ENCODE results near the gene CFAP61.

CFAP61 gene

DNA sequence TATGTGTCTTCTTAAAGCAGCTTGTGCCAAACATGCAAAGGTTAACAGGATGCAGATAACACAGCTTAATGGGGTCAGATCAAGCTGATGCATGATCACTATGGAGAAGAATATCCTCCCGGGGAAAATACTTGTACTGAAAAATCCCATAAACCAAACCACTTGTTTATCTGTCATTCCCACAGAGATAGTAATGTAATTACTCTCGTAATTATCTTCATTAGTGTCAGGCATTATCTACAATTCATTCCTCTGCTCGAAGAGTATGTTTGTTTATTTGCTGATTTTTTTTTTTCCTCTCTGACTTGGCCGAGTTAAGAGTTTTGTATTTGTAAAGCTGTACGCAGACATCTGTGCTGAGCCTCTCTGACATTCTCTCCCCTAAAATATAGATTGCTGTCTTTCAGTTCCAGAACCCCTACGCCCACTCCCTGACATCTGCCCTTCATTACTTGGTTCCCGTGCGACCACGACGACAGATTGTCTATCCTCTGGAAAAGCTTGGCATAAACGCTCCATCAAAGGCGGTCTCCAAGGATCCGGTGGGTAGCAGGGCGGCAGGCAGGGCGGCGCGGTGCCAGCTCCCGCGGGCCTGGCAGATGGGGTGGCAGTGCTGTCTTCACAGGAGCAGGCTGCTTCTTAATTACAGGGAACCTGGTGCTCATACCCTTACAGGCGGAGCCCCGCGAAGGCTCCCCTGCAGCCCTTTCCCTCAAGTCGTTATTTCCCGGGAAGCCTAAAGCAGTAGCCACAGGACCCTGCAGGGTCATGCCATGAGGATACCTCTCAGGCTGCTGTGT is 147.2 kb downstream of the CFAP61 start:
- H3K9ac ChIP-seq (ENCODE audit: low read length) = no peak overlapping the region
- H3K27ac ChIP-seq (ENCODE audit: low read depth, low read length) = no peak overlapping the region
- H3K27me3 ChIP-seq (ENCODE audit: control insufficient read depth, insufficient read depth, low read length) = no peaks in the 10 kb centered on the region
- H3K36me3 ChIP-seq (ENCODE audit: control insufficient read depth, insufficient read depth, low read length) = no peaks in the 10 kb centered on the region
- H3K4me1 ChIP-seq (ENCODE audit: control insufficient read depth, insufficient read depth, low read length) = no peaks in the 10 kb centered on the region
- H3K4me3 ChIP-seq (ENCODE audit: low read length) = no peak overlapping the region

DNA sequence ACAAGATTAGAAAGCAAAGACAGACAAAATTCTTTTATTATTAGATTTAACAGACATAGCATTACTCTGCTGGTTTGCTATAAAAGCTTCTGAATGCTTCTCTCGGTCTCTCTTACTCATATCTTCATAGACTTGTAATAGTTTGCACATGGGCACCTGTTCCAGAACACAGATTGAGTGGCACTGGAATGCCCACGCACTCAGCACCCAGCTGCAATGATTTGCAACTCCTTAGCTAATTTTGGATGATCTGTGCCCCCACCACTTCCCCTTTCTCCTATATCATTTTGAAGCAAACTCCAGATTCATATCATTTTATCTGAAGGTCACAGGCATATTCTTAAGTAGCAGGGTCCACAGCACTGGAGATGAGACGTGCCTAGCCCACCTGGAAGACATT is 148.8 kb downstream of the CFAP61 start:
- H3K9ac ChIP-seq (ENCODE audit: low read length) = no peak overlapping the region
- no peak overlapping the region for H3K4me3 ChIP-seq (ENCODE audit: low read length)
- no peak overlapping the region for H3K27ac ChIP-seq (ENCODE audit: low read depth, low read length)
- H3K36me3 ChIP-seq (ENCODE audit: control insufficient read depth, insufficient read depth, low read length) = no peaks in the 10 kb centered on the region
- no peaks in the 10 kb centered on the region for H3K4me1 ChIP-seq (ENCODE audit: control insufficient read depth, insufficient read depth, low read length)
- no peaks in the 10 kb centered on the region for H3K27me3 ChIP-seq (ENCODE audit: control insufficient read depth, insufficient read depth, low read length)

DNA sequence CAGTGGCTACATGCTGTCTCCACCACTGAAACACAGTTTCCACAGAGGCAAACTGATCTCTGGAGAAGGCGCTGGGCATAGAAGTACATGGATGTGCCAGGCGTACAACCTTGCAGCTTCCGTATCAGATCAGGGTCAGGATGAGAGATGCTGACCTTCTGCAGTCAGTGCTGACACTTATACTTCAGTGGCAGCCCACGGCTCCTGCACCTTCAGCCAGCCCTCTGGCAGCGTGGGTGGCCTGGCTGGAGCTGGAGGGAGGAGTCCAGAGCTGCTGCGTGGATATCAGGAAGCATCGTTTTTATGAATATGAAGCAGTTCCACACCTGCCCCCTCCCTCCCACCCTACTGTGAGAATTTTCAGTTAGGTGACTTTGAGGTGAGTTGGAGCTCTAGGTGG is 149.3 kb downstream of the CFAP61 start:
- Histone ChIP-seq H3K27me3 (ENCODE audit: control insufficient read depth, insufficient read depth, low read length) (no peaks in the 10 kb centered on the region), H3K9ac (ENCODE audit: low read length) (no peak overlapping the region), H3K4me3 (ENCODE audit: low read length) (no peak overlapping the region), H3K4me1 (ENCODE audit: control insufficient read depth, insufficient read depth, low read length) (no peaks in the 10 kb centered on the region), H3K36me3 (ENCODE audit: control insufficient read depth, insufficient read depth, low read length) (no peaks in the 10 kb centered on the region), H3K27ac (ENCODE audit: low read depth, low read length) (no peak overlapping the region)

DNA sequence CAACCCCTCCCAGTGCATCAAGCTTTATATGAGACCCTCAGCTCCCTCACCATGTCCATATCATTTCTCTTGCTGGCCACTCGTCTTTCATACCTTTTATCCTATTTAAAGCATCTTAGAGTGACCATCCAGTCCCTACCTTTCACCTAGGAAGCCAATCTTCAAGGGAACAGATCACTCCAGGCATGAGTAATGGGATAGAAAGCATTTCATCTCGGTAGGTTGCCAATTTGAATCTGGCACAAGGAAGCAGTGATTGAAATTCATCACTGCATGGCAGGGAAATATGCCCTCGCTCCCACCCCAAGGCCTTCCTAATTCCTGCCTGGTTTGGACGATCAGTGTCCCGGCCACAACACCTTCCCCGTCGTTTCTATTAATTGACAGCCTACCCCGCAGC is 150.4 kb downstream of the CFAP61 start:
- Histone ChIP-seq H3K27ac (ENCODE audit: low read depth, low read length) (no peak overlapping the region), H3K4me1 (ENCODE audit: control insufficient read depth, insufficient read depth, low read length) (no peaks in the 10 kb centered on the region), H3K4me3 (ENCODE audit: low read length) (no peak overlapping the region), H3K36me3 (ENCODE audit: control insufficient read depth, insufficient read depth, low read length) (no peaks in the 10 kb centered on the region), H3K27me3 (ENCODE audit: control insufficient read depth, insufficient read depth, low read length) (no peaks in the 10 kb centered on the region), H3K9ac (ENCODE audit: low read length) (no peak overlapping the region)

DNA sequence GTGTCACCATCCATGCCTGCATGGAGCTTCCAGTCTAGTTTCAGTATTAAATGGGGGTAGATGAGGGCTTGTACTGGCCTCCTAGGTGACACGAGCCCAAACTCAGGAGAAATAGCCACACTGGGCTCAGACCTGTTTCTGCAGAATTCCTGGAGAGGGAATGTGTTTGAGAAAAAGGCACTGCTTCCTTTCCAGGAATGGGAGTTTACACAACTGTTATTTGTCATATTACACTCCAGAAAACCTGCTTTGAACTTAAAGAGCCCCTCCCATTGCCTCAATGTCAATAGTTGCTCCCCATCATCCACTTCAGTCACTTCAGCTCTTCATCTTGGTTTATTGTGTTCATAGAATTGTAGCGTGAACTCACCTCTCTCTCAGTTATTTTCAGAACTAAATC is 151.5 kb downstream of the CFAP61 start:
- no peaks in the 10 kb centered on the region for H3K4me1 ChIP-seq (ENCODE audit: control insufficient read depth, insufficient read depth, low read length)
- H3K36me3 ChIP-seq (ENCODE audit: control insufficient read depth, insufficient read depth, low read length) = no peaks in the 10 kb centered on the region
- no peaks in the 10 kb centered on the region for H3K27me3 ChIP-seq (ENCODE audit: control insufficient read depth, insufficient read depth, low read length)
- H3K4me3 ChIP-seq (ENCODE audit: low read length) = no peak overlapping the region
- H3K9ac ChIP-seq (ENCODE audit: low read length) = no peak overlapping the region
- no peak overlapping the region for H3K27ac ChIP-seq (ENCODE audit: low read depth, low read length)

DNA sequence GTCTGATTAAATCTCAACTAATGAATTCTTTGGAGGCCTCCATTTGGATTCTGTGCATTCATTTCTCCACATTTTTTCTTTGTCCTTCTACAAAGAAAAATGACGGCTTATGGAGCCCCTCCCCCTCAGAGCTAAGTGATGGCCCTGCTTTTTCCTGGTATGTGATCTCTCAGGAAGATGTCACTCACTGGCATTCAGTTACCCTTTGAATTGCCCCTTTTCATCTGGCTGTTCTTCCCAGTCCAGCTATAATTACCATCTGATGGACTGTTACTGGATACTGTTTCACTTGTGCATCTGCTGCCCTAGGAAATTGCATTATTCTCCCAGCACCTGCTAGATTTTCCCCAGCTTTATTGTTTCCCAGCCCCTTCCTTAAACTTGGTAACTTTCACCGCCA is 151.9 kb downstream of the CFAP61 start:
- no peak overlapping the region for H3K27ac ChIP-seq (ENCODE audit: low read depth, low read length)
- no peak overlapping the region for H3K4me3 ChIP-seq (ENCODE audit: low read length)
- no peaks in the 10 kb centered on the region for H3K36me3 ChIP-seq (ENCODE audit: control insufficient read depth, insufficient read depth, low read length)
- H3K9ac ChIP-seq (ENCODE audit: low read length) = no peak overlapping the region
- no peaks in the 10 kb centered on the region for H3K27me3 ChIP-seq (ENCODE audit: control insufficient read depth, insufficient read depth, low read length)
- H3K4me1 ChIP-seq (ENCODE audit: control insufficient read depth, insufficient read depth, low read length) = no peaks in the 10 kb centered on the region

DNA sequence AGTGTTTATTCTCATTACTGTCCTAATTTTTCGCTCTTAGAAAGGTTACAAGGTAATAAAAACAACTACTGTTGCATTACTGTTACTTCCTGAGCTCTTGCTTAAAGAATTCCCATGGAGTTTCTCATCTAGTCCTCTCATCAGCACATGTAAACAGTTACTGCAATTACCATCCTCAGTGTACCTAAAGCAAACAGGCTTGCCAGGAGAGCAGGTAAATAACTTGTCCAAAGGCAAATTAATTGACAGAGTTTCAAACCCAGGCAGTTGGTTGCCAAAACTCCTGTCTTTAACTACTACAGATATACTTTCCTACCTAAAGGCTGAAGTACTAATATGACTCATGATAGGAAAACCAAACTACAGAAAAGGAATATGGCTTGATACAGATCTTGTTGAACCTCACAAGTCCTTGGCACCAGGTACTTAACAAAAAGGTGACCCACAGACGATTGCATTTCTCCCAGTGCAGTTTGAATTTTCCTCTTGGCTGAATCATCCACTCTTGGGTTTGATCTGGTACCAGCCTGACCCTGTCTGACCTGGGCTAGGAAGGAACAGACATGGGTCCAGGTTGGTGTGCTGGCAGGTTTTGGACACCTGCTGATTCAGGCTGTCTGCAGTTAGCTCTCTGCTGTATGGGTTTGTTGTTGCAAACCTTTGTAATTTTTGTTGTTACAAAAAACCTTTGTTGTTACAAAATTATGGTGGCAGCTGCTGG is 153.0 kb downstream of the CFAP61 start:
- Histone ChIP-seq H3K9ac (ENCODE audit: low read length) (no peak overlapping the region), H3K27me3 (ENCODE audit: control insufficient read depth, insufficient read depth, low read length) (no peaks in the 10 kb centered on the region), H3K27ac (ENCODE audit: low read depth, low read length) (no peak overlapping the region)

DNA sequence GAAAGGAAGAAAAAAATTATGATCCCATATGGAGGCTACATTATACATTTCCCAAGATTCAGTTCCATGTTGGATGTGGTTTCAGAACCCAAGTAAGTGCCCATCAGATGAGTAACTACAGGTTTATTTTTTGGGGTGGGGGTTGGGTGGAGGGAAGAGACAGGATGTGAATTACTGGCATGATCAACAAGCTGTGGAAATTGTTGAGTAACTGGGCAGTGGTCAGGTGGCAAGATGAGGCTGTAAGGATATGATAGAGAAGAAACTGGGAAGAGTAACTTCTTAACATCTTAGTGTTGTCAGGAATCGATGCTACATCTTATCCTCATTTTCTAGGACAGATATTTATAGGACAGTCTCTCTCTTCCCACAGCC is 153.5 kb downstream of the CFAP61 start:
- Histone ChIP-seq H3K27me3 (ENCODE audit: control insufficient read depth, insufficient read depth, low read length) (no peaks in the 10 kb centered on the region), H3K36me3 (ENCODE audit: control insufficient read depth, insufficient read depth, low read length) (no peaks in the 10 kb centered on the region), H3K4me3 (ENCODE audit: low read length) (no peak overlapping the region), H3K9ac (ENCODE audit: low read length) (no peak overlapping the region), H3K27ac (ENCODE audit: low read depth, low read length) (no peak overlapping the region), H3K4me1 (ENCODE audit: control insufficient read depth, insufficient read depth, low read length) (no peaks in the 10 kb centered on the region)

More for the DNA sequence above, 153.0 kb downstream of the CFAP61 start:
- Histone ChIP-seq H3K4me1 (ENCODE audit: control insufficient read depth, insufficient read depth, low read length) (no peaks in the 10 kb centered on the region), H3K36me3 (ENCODE audit: control insufficient read depth, insufficient read depth, low read length) (no peaks in the 10 kb centered on the region), H3K4me3 (ENCODE audit: low read length) (no peak overlapping the region)

DNA sequence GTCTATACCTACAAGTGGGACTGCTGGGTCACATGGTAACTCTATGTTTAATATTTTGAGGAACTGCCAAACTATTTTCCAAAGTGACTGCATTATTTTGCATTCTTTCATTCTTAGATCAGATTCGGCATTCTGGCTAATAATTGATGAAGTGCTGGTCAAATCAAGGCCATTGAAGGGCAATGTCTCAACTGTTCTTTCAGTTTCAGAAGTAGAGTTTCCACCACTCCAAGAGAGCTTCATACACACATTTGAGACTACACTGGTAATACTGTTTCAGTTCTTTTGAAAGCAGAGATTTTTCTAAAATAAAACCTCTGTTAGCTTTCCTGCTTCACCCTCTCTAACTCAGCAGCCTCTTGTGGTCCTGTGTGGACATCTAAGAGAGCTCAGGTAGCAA is 154.5 kb downstream of the CFAP61 start:
- Histone ChIP-seq H3K9ac (ENCODE audit: low read length) (no peak overlapping the region), H3K36me3 (ENCODE audit: control insufficient read depth, insufficient read depth, low read length) (no peaks in the 10 kb centered on the region), H3K27ac (ENCODE audit: low read depth, low read length) (no peak overlapping the region), H3K4me1 (ENCODE audit: control insufficient read depth, insufficient read depth, low read length) (no peaks in the 10 kb centered on the region), H3K4me3 (ENCODE audit: low read length) (no peak overlapping the region), H3K27me3 (ENCODE audit: control insufficient read depth, insufficient read depth, low read length) (no peaks in the 10 kb centered on the region)

DNA sequence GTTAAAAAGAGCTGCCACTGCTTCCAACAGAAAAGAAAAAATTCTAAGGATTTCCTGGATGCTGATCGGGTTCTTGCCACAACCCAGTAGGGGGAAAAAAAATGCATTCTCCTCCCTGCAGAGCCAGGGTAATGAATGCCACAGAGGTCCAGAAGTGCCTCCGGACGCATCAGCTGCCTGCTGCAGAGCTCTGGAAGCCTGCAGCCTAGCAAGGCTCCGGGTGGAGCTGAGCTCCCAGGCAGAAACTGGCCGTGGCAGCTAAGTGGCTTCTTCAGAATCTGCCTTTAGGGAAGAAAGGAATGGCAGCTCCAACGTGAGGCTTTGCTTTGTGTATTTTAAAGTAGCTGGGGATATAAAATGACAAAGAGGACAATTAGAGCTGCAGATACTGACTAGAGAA is 155.0 kb downstream of the CFAP61 start:
- no peaks in the 10 kb centered on the region for H3K27me3 ChIP-seq (ENCODE audit: control insufficient read depth, insufficient read depth, low read length)

DNA sequence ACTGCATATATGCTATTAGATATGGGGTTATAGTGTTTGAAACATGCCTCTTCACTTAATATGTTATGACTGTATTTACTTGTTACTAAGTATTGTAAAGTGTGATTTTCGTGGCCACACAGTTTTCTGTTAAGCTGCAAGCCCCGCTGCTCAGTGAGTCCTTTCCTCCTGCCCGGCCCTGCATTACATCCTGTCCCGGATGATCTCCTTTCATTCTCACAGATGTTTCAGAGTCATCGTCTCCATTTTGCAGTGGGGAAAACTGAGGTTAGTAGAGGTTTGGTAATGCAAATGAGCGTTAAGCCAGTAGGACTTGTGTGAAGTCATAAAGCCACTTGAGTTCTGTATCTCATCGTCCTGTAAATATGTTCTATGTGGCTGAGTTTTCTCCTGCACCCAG is 155.5 kb downstream of the CFAP61 start:
- Histone ChIP-seq H3K27me3 (ENCODE audit: control insufficient read depth, insufficient read depth, low read length) (no peaks in the 10 kb centered on the region), H3K4me1 (ENCODE audit: control insufficient read depth, insufficient read depth, low read length) (no peaks in the 10 kb centered on the region), H3K36me3 (ENCODE audit: control insufficient read depth, insufficient read depth, low read length) (no peaks in the 10 kb centered on the region), H3K27ac (ENCODE audit: low read depth, low read length) (no peak overlapping the region), H3K4me3 (ENCODE audit: low read length) (no peak overlapping the region), H3K9ac (ENCODE audit: low read length) (no peak overlapping the region)

More for the DNA sequence above, 155.0 kb downstream of the CFAP61 start:
- no peak overlapping the region for H3K9ac ChIP-seq (ENCODE audit: low read length)
- H3K36me3 ChIP-seq (ENCODE audit: control insufficient read depth, insufficient read depth, low read length) = no peaks in the 10 kb centered on the region
- no peak overlapping the region for H3K27ac ChIP-seq (ENCODE audit: low read depth, low read length)
- no peaks in the 10 kb centered on the region for H3K4me1 ChIP-seq (ENCODE audit: control insufficient read depth, insufficient read depth, low read length)
- no peak overlapping the region for H3K4me3 ChIP-seq (ENCODE audit: low read length)

DNA sequence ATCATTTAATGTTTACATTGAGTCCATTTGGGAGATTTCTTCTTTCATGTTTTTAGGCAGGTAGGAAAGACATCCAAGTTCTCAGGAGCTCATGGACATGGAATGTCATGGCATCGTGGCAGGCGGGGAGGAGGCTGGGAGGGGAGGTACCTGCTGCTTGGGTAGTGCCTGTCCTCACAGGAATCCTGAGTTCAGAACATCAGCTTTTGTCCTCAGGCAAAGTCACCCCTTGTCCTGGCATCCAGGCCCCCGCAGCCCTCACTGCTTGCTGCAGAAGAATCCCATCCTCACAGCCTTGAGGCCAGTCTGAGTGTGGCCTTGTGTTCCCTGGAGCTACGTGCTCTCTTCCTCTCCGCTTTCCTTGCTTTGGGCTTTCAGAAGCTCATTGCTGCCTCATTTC is 157.4 kb downstream of the CFAP61 start:
- no peaks in the 10 kb centered on the region for H3K4me1 ChIP-seq (ENCODE audit: control insufficient read depth, insufficient read depth, low read length)
- H3K27ac ChIP-seq (ENCODE audit: low read depth, low read length) = no peak overlapping the region
- H3K4me3 ChIP-seq (ENCODE audit: low read length) = no peak overlapping the region
- H3K36me3 ChIP-seq (ENCODE audit: control insufficient read depth, insufficient read depth, low read length) = no peaks in the 10 kb centered on the region
- H3K9ac ChIP-seq (ENCODE audit: low read length) = no peak overlapping the region
- H3K27me3 ChIP-seq (ENCODE audit: control insufficient read depth, insufficient read depth, low read length) = no peaks in the 10 kb centered on the region

DNA sequence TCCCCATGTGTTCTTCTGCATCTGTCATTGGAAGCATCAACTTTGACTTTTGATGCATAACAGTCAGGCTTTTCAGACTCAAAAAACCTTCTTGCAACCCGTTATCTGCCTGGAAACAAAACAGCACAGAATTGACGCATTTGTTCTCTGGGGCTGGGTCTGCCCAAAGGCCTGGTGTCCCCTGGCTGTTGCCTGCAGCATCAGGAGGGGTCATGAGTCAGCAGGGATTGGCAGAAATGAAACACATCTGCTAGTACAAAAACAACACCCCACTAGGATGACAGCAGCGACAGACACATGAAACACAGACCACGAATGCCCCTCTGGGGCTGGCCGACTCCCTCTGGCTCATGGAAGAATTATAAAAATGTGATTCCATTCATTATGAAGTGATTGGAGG is 158.0 kb downstream of the CFAP61 start:
- no peaks in the 10 kb centered on the region for H3K4me1 ChIP-seq (ENCODE audit: control insufficient read depth, insufficient read depth, low read length)
- no peak overlapping the region for H3K4me3 ChIP-seq (ENCODE audit: low read length)
- H3K27ac ChIP-seq (ENCODE audit: low read depth, low read length) = no peak overlapping the region
- no peak overlapping the region for H3K9ac ChIP-seq (ENCODE audit: low read length)
- no peaks in the 10 kb centered on the region for H3K36me3 ChIP-seq (ENCODE audit: control insufficient read depth, insufficient read depth, low read length)
- H3K27me3 ChIP-seq (ENCODE audit: control insufficient read depth, insufficient read depth, low read length) = no peaks in the 10 kb centered on the region
